IPS-20b (cell line): ENCODE data around the gene SERPINA6.

Source experiments
- H3K27ac ChIP-seq: one replicate; pipeline ENCODE4 v1.5.1; 2013; ENCODE audit warnings: low read length
- H3K27me3 ChIP-seq: 2 replicates; pipeline ENCODE4 v1.6.1; 2013; ENCODE audit warnings: mild to moderate bottlenecking, low read length, inconsistent platforms; ENCODE audit not compliant: insufficient read depth
- H3K36me3 ChIP-seq: 2 replicates; pipeline ENCODE4 v1.6.1; 2013; ENCODE audit warnings: low read depth, mild to moderate bottlenecking, inconsistent platforms, low read length, moderate library complexity; ENCODE audit not compliant: insufficient read depth
- H3K4me1 ChIP-seq: 2 replicates; pipeline ENCODE4 v1.6.1; 2013; ENCODE audit warnings: mild to moderate bottlenecking, control low read depth, inconsistent platforms, low read length, moderate library complexity; ENCODE audit not compliant: insufficient read depth
- H3K4me3 ChIP-seq: 2 replicates; pipeline ENCODE4 v1.5.1; 2013; ENCODE audit warnings: mild to moderate bottlenecking, low read length, inconsistent platforms
- H3K9ac ChIP-seq: 2 replicates; pipeline ENCODE4 v1.6.1; 2013; ENCODE audit warnings: low read depth, mild to moderate bottlenecking, inconsistent platforms, low read length, moderate library complexity
- H3K9me3 ChIP-seq: 2 replicates; pipeline ENCODE4 v1.6.1; 2013; ENCODE audit warnings: mild to moderate bottlenecking, low read depth, low read length, inconsistent platforms; ENCODE audit not compliant: insufficient read depth

The SERPINA6 gene

DNA sequence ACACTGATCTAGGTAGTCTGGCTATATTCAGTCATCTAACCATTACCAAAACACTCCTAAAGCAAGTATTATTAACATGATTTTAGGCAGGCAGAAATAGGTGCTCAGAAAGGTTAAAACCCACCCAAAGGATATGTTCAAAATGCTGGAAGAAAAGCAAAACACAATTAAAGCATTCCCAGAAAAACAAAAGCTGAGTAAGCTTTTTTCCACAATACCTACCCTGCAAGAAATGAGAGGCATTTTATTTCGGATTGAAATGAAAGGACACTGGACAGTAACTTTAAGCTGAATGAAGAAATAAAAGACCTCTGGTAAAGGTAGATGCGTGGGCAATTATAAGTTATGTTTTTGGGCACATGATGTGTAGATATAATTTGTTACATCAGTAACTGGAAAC is 8.2 kb downstream of the SERPINA6 start:
- H3K9ac ChIP-seq, result no peak overlapping the region
- H3K4me1 ChIP-seq, result no peaks in the 10 kb centered on the region
- H3K27ac ChIP-seq, result no peak overlapping the region
- H3K4me3 ChIP-seq, result no peak overlapping the region
- no peaks in the 10 kb centered on the region for H3K27me3 ChIP-seq
- H3K36me3 ChIP-seq, result no peaks in the 10 kb centered on the region
- no peaks in the 10 kb centered on the region for H3K9me3 ChIP-seq

DNA sequence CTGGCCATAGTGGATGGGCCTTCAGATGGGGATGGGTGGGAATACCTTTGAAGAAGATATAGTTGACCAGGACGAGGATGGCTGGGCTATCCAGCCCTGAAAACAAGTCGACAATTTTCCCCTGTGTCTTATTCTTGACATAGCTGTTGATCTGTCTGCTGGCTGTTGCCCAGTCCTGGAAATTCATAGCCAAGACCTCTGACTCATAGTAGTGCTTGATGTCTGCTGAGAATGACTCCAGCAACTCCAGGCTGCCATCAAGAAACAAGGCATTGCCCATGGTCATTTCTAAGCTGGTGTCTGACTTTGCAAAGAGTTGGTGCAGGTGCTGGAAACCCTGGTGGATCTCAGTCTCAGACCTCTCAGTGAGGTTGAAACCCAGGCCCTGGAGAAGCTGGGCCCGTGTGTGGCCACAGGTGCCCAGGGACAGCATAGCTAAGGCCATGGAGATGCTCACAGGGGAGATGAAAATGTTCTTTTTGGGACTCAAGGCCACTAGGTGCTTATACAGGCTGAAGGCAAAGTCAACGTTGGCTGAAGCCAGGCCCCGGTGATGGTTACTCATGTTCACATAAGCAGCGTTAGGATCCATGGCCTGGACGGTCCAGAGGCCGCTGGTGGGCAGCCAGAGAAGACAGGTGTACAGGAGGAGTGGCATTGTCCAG is 9.0 kb downstream of the SERPINA6 start:
- H3K27me3 ChIP-seq, result no peaks in the 10 kb centered on the region
- no peaks in the 10 kb centered on the region for H3K9me3 ChIP-seq
- H3K27ac ChIP-seq, result no peak overlapping the region
- H3K9ac ChIP-seq, result no peak overlapping the region
- no peak overlapping the region for H3K4me3 ChIP-seq
- H3K36me3 ChIP-seq, result no peaks in the 10 kb centered on the region
- no peaks in the 10 kb centered on the region for H3K4me1 ChIP-seq

GRCh38 chr14:94312481-94313246 is 10.5 kb downstream of the SERPINA6 start:
- Histone ChIP-seq H3K4me3 (no peak overlapping the region), H3K27me3 (no peaks in the 10 kb centered on the region), H3K27ac (no peak overlapping the region), H3K4me1 (no peaks in the 10 kb centered on the region), H3K9me3 (peaks cover 7% of the 10 kb centered on the region), H3K9ac (no peak overlapping the region), H3K36me3 (no peaks in the 10 kb centered on the region)

GRCh38 chr14:94310248-94310647 is 12.9 kb downstream of the SERPINA6 start:
- no peak overlapping the region for H3K27ac ChIP-seq
- H3K4me1 ChIP-seq, result no peaks in the 10 kb centered on the region
- peaks cover 10% of the 10 kb centered on the region for H3K9me3 ChIP-seq
- H3K9ac ChIP-seq, result no peak overlapping the region
- H3K27me3 ChIP-seq, result no peaks in the 10 kb centered on the region
- no peaks in the 10 kb centered on the region for H3K36me3 ChIP-seq
- H3K4me3 ChIP-seq, result no peak overlapping the region

- no peak overlapping the region for H3K4me3 ChIP-seq
- no peaks in the 10 kb centered on the region for H3K4me1 ChIP-seq
- H3K27ac ChIP-seq, result no peak overlapping the region
- no peaks in the 10 kb centered on the region for H3K36me3 ChIP-seq
- peaks cover 10% of the 10 kb centered on the region for H3K9me3 ChIP-seq
- H3K9ac ChIP-seq, result no peak overlapping the region
- no peaks in the 10 kb centered on the region for H3K27me3 ChIP-seq
Measured at GRCh38 chr14:94309721-94310120, 13.4 kb downstream of the SERPINA6 start.

GRCh38 chr14:94307410-94307992 is 15.6 kb downstream of the SERPINA6 start:
- no peaks in the 10 kb centered on the region for H3K36me3 ChIP-seq
- H3K4me3 ChIP-seq, result no peak overlapping the region
- H3K9ac ChIP-seq, result no peak overlapping the region
- no peak overlapping the region for H3K27ac ChIP-seq
- H3K9me3 ChIP-seq, result peaks cover 10% of the 10 kb centered on the region
- no peaks in the 10 kb centered on the region for H3K4me1 ChIP-seq
- no peaks in the 10 kb centered on the region for H3K27me3 ChIP-seq

DNA sequence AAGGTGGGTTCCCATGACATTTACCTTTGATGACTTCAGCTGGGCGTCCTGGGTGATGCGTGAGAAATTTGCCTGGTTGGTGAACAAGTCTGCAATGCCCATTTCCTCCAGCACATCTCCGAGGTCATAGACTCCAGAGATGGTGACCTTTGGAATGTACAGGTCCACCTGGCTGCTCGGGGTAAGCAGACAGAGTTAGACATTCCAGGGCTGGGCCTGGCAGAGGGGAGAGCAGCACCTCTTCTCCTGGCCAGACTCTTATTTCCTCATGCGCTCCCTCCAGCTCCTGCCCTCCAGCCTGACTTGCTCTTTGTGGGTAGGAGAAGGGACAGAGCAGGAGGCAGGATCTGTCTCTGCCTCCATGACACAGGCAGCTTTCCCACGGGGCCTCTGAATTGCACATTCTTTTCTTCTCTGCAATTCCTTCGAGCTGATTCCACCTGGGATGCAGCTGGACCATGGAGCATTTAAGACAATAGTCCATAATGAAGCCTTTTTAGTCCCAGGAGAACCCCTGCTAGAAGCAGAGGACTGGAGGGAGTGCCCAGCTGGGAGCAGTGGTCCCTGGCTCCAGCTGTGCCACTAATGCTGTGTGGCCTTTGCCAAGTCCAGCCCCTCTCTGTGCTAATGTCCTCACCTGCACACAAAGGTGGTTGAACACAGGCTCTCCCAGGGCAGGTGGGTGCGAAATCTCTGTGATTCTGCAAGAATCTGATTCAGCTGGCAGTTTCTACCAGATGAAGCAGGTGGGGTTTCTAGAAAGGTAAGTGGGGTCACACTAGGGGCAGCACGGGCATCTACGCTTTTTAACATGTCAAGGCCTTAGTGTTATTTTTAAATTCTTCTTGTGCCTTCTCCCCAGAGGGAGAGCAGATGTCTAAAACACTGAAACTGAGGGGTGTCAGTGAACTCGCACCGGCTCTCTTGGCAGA is 16.8 kb downstream of the SERPINA6 start:
- H3K9ac ChIP-seq, result no peak overlapping the region
- no peaks in the 10 kb centered on the region for H3K4me1 ChIP-seq
- H3K4me3 ChIP-seq, result no peak overlapping the region
- peaks cover 10% of the 10 kb centered on the region for H3K9me3 ChIP-seq
- H3K27ac ChIP-seq, result no peak overlapping the region
- H3K27me3 ChIP-seq, result no peaks in the 10 kb centered on the region
- no peaks in the 10 kb centered on the region for H3K36me3 ChIP-seq

GRCh38 chr14:94305620-94306019 is 17.5 kb downstream of the SERPINA6 start:
- Histone ChIP-seq H3K4me3 (no peak overlapping the region), H3K9me3 (peaks cover 10% of the 10 kb centered on the region), H3K27ac (no peak overlapping the region), H3K27me3 (no peaks in the 10 kb centered on the region), H3K4me1 (no peaks in the 10 kb centered on the region), H3K9ac (no peak overlapping the region), H3K36me3 (no peaks in the 10 kb centered on the region)

GRCh38 chr14:94304243-94304642 is 18.9 kb downstream of the SERPINA6 start:
- H3K4me3 ChIP-seq, result no peak overlapping the region

DNA sequence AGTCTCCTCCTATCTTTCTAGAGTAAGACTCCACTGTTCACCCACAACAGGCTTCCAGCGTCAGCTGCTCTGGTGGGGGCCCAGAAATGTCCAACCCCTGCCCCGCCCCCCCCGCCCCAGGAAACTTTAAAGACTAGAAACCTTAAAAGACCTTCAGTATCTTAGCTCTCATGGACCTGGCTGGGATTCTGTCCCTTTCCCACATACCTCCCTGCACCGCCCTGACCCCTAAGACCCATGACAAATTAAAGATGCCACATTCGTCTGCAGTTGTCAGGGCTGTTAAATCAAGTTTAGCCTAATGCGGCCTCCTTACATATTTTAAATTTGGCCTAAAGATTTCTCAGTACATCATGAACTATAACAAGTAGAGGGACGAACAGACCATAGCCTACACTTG is 20.0 kb downstream of the SERPINA6 start:
- H3K9me3 ChIP-seq, result peaks cover 7% of the 10 kb centered on the region
- H3K9ac ChIP-seq, result no peak overlapping the region
- H3K4me3 ChIP-seq, result no peak overlapping the region
- no peaks in the 10 kb centered on the region for H3K27me3 ChIP-seq
- H3K27ac ChIP-seq, result no peak overlapping the region
- no peaks in the 10 kb centered on the region for H3K36me3 ChIP-seq
- no peaks in the 10 kb centered on the region for H3K4me1 ChIP-seq

More at GRCh38 chr14:94304243-94304642, 18.9 kb downstream of the SERPINA6 start:
- no peaks in the 10 kb centered on the region for H3K36me3 ChIP-seq
- no peak overlapping the region for H3K27ac ChIP-seq
- no peak overlapping the region for H3K9ac ChIP-seq
- H3K27me3 ChIP-seq, result no peaks in the 10 kb centered on the region
- H3K9me3 ChIP-seq, result peaks cover 10% of the 10 kb centered on the region
- H3K4me1 ChIP-seq, result no peaks in the 10 kb centered on the region

DNA sequence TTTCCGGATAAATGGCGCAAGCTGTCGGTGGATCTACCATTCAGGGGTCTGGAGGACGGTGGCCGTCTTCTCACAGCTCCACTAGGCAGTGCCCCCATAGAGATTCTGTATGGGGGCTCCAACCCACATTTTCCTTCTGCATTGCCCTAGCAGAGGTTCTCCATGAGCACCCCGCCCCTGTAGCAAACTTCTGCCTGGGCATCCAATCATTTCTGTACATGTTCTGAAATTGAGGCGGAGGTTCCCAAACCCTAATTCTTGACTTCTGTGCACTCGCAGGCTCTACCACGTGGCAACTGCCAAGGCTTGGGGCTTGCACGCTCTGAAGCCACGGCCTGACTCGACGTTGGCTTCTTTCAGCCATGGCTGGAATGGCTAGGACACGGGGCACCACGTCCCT is 25.0 kb downstream of the SERPINA6 start:
- H3K27me3 ChIP-seq, result no peaks in the 10 kb centered on the region
- H3K36me3 ChIP-seq, result no peaks in the 10 kb centered on the region
- H3K4me1 ChIP-seq, result no peaks in the 10 kb centered on the region
- no peak overlapping the region for H3K4me3 ChIP-seq
- no peak overlapping the region for H3K9ac ChIP-seq
- H3K9me3 ChIP-seq, result no peaks in the 10 kb centered on the region
- no peak overlapping the region for H3K27ac ChIP-seq
